DOHH2 (cell line): ENCODE data around the gene BSDC1.

Source experiments
- H3F3A ChIP-seq: fragments of 200-600 bp; sonication (generic), shearing (Covaris generic); 2 replicates; pipeline ENCODE4 v1.6.0; 2016; ENCODE audit warnings: antibody characterized with exemption, mild to moderate bottlenecking; ENCODE audit not compliant: control insufficient read depth, insufficient read depth
- H3K27ac ChIP-seq: fragments of 200-600 bp; sonication (generic); 2 replicates; pipeline ENCODE4 v1.5.1; 2014; ENCODE audit warnings: low read depth, mild to moderate bottlenecking, low read length, moderate library complexity
- H3K27me3 ChIP-seq: fragments of 200-600 bp; sonication (generic); 2 replicates; pipeline ENCODE4 v1.6.1; 2014; ENCODE audit warnings: mild to moderate bottlenecking, low read length, mixed read lengths; ENCODE audit not compliant: control insufficient read depth
- H3K36me3 ChIP-seq: fragments of 200-600 bp; sonication (generic); 2 replicates; pipeline ENCODE4 v1.6.1; 2014; ENCODE audit warnings: mild to moderate bottlenecking, low read length, moderate library complexity, mixed read lengths; ENCODE audit not compliant: control insufficient read depth
- H3K4me1 ChIP-seq: fragments of 200-600 bp; sonication (generic); 2 replicates; pipeline ENCODE4 v1.6.1; 2014; ENCODE audit warnings: mild to moderate bottlenecking, low read length, mixed read lengths; ENCODE audit not compliant: control insufficient read depth
- H3K4me2 ChIP-seq: fragments of 200-600 bp; sonication (generic); 2 replicates; pipeline ENCODE4 v1.6.0; 2014; ENCODE audit warnings: mild to moderate bottlenecking, low read length, moderate library complexity
- H3K4me3 ChIP-seq: fragments of 200-600 bp; sonication (generic); 2 replicates; pipeline ENCODE4 v1.5.1; 2014; ENCODE audit warnings: mild to moderate bottlenecking, low read length, mixed read lengths
- H3K79me2 ChIP-seq: fragments of 200-600 bp; sonication (generic); 2 replicates; pipeline ENCODE4 v1.6.1; 2014; ENCODE audit warnings: mild to moderate bottlenecking, low read length, mixed read lengths; ENCODE audit not compliant: control insufficient read depth
- H3K9me2 ChIP-seq: fragments of 200-600 bp; sonication (generic); replicated peaks from 2 replicates; pipeline ENCODE4 v1.6.1; 2014; ENCODE audit warnings: mild to moderate bottlenecking, low read length, mixed read lengths; ENCODE audit not compliant: control insufficient read depth
- H3K9me3 ChIP-seq: fragments of 200-600 bp; sonication (generic); 2 replicates; pipeline ENCODE4 v1.6.1; 2014; ENCODE audit warnings: antibody characterized with exemption, low read length, mixed read lengths; ENCODE audit not compliant: control insufficient read depth, insufficient read depth
- H4K20me1 ChIP-seq: fragments of 200-600 bp; sonication (generic); 2 replicates; pipeline ENCODE4 v1.6.0; 2014; ENCODE audit warnings: low read depth, mild to moderate bottlenecking, antibody characterized with exemption, low read length, moderate library complexity; ENCODE audit not compliant: control insufficient read depth, insufficient read depth
- CTCF ChIP-seq: fragments of 200-600 bp; sonication (generic); IDR thresholded peaks from one replicate; pipeline ENCODE4 v1.5.1; 2014; ENCODE audit warnings: antibody characterized with exemption, mild to moderate bottlenecking, low read depth, low read length; ENCODE audit not compliant: poor library complexity, severe bottlenecking
- EZH2phosphoT487 ChIP-seq: fragments of 200-600 bp; sonication (generic); IDR thresholded peaks from 2 replicates; pipeline ENCODE4 v1.6.1; 2017; ENCODE audit warnings: borderline replicate concordance, mild to moderate bottlenecking, antibody characterized with exemption, low read length, moderate library complexity, mixed read lengths

BSDC1 gene

DNA sequence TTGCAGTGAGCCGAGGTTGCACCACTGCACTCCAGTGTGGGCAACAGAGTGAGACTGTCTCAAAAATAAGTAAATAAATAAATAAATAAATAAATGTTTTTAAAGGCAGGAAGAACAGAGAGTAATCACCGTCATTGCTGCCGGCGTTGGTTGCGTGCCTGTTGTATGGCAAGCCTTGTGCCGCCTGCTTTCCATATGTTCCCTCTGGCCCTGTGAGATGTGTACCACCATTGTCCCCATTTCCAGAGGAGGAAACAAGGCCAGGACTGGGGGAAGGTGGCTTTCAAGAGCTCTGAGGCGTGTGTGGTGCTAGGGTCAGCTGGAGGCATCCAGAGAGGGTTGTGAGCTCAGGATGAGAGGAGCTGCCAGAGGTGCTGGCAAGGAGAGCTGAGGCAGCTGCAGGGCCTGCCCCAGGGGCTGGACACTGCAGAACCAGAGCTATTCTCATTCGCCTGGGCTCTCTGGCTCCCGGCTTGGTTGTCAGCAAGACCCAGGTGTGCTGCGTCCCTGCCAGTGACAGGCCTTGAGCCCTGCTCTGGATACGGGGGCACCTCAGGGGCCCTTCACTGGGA, 53.0 kb downstream of the BSDC1 start:
- no peaks in the 10 kb centered on the region for H3K79me2 ChIP-seq
- H4K20me1 ChIP-seq = no peaks in the 10 kb centered on the region
- H3K9me3 ChIP-seq = no peaks in the 10 kb centered on the region
- H3K9me2 ChIP-seq = no peaks in the 10 kb centered on the region
- peaks cover 12% of the 10 kb centered on the region; the same call in 1 of the 2 replicates for H3F3A ChIP-seq
- H3K27ac ChIP-seq = no peak overlapping the region
- H3K4me3 ChIP-seq = no peak overlapping the region
- peaks cover 38% of the 10 kb centered on the region for H3K4me1 ChIP-seq
- H3K36me3 ChIP-seq = no peaks in the 10 kb centered on the region
- TF ChIP-seq CTCF = no peak
- TF ChIP-seq EZH2phosphoT487 = no peak
- H3K4me2 ChIP-seq = no peak overlapping the region
- H3K27me3 ChIP-seq = no peaks in the 10 kb centered on the region

DNA sequence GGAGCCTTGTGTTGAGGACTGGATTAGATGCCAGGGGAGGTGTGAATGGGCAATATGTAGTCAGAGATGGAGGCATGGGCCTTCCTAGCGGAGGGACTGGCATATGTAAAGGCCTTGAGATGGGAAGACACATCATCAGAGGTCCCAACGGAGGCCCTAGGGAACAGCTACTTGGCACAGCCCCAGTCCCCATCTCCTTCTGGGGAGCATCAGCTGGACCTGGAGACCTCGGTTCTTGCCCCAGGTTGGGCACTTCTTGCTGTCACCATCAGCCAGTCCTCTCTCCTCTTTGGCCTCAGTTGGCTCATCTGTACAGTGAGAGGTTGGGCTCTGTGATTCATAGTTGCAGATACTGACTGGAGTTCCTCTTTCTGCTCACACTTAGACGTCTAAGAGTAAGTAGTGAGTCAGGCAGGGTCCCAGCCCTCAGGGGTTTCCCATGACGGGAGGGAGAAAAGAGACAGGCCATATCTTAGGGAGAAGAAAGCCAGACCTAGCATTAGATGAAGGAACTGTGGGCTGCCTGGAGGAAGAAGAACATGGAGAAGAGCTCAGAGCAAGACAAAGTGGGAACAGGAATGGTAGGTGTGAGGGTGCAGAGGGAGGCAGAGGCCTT, 54.8 kb downstream of the BSDC1 start:
- TF ChIP-seq CTCF (no peak), EZH2phosphoT487 (no peak)
- Histone ChIP-seq H3K27ac (no peak overlapping the region), H3K9me3 (no peaks in the 10 kb centered on the region), H3K9me2 (no peaks in the 10 kb centered on the region), H3K36me3 (peaks cover 7% of the 10 kb centered on the region), H3K4me3 (no peak overlapping the region), H4K20me1 (peaks cover 3% of the 10 kb centered on the region; the same call in 1 of the 2 replicates), H3K4me2 (peak overlapping the region; percentile 85), H3K4me1 (peaks cover 42% of the 10 kb centered on the region), H3F3A (peaks cover 12% of the 10 kb centered on the region; the same call in 1 of the 2 replicates), H3K79me2 (peaks cover 15% of the 10 kb centered on the region), H3K27me3 (no peaks in the 10 kb centered on the region)

GRCh38 chr1:32338637-32339145, 55.5 kb downstream of the BSDC1 start:
- H3K4me2 ChIP-seq = peak overlapping the region; percentile 85
- peak overlapping the region; percentile 82 for H3K4me3 ChIP-seq
- no peak for TF ChIP-seq EZH2phosphoT487
- no peak for TF ChIP-seq CTCF
- no peaks in the 10 kb centered on the region for H3K27me3 ChIP-seq
- peaks cover 9% of the 10 kb centered on the region; the same call in 1 of the 2 replicates for H4K20me1 ChIP-seq
- peaks cover 19% of the 10 kb centered on the region for H3F3A ChIP-seq
- H3K4me1 ChIP-seq = peaks cover 50% of the 10 kb centered on the region
- peak overlapping the region; percentile 53 for H3K27ac ChIP-seq
- peaks cover 23% of the 10 kb centered on the region for H3K79me2 ChIP-seq
- no peaks in the 10 kb centered on the region for H3K9me2 ChIP-seq
- H3K36me3 ChIP-seq = peaks cover 14% of the 10 kb centered on the region
- H3K9me3 ChIP-seq = no peaks in the 10 kb centered on the region
